ENCODE measurements around the gene HNRNPC. TPM values are rescaled to one million over a fixed set of nuclear protein-coding genes. Genes with fewer than 3 reads are reported as not detected.
"Not testable (repeated sequence)": the region's sequence is repeated elsewhere in the genome, so short reads cannot be mapped to it uniquely, and the experiment has no call there.

Gene HNRNPC
- total RNA-seq, 1 donor from 2014 or later: 424 TPM

- no peaks in the 10 kb centered on the region for H3K36me3 Mint-ChIP-seq (ENCODE audit: unreplicated experiment)
- DNase-seq (ENCODE audit: extremely low spot score, unreplicated experiment): no peak
- peaks cover 48% of the 10 kb centered on the region for H3K27me3 Mint-ChIP-seq (ENCODE audit: unreplicated experiment)
- TF ChIP-seq, protein P1, sequence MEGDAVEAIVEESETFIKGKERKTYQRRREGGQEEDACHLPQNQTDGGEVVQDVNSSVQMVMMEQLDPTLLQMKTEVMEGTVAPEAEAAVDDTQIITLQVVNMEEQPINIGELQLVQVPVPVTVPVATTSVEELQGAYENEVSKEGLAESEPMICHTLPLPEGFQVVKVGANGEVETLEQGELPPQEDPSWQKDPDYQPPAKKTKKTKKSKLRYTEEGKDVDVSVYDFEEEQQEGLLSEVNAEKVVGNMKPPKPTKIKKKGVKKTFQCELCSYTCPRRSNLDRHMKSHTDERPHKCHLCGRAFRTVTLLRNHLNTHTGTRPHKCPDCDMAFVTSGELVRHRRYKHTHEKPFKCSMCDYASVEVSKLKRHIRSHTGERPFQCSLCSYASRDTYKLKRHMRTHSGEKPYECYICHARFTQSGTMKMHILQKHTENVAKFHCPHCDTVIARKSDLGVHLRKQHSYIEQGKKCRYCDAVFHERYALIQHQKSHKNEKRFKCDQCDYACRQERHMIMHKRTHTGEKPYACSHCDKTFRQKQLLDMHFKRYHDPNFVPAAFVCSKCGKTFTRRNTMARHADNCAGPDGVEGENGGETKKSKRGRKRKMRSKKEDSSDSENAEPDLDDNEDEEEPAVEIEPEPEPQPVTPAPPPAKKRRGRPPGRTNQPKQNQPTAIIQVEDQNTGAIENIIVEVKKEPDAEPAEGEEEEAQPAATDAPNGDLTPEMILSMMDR (IDR thresholded peaks at IDR 0.05): no peak
- H3K4me3 Mint-ChIP-seq (ENCODE audit: unreplicated experiment): no peak overlapping the region
- H3K27ac Mint-ChIP-seq (ENCODE audit: unreplicated experiment): no peak overlapping the region
- H3K9me3 Mint-ChIP-seq (ENCODE audit: unreplicated experiment): no peaks in the 10 kb centered on the region
- no peaks in the 10 kb centered on the region for H3K4me1 Mint-ChIP-seq (ENCODE audit: unreplicated experiment)
These were observed 33.0 kb upstream of the HNRNPC start for GRCh38 chr14:21302013-21302835.

DNA sequence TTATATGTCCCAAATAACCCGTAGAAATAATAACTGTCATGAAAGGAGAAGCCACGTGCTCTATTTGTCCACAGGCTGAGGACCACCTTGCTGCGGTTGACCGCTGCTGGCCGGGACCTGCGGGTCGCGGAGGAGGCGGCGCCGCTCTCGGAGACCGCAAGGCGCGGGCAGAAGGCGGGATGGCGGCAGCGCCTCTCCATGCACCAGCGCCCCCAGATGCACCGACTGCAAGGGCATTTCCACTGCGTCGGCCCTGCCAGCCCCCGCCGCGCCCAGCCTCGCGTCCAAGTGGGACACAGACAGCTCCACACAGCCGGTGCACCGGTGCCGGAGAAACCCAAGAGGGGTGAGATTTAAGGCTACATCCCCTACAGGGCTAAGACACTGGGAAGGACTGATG, 31.6 kb upstream of the HNRNPC start:
- TF ChIP-seq, protein P1 (IDR thresholded peaks at IDR 0.05): no peak
- no peaks in the 10 kb centered on the region for H3K36me3 Mint-ChIP-seq (ENCODE audit: unreplicated experiment)
- DNase-seq (ENCODE audit: extremely low spot score, unreplicated experiment): no peak
- no peak overlapping the region for H3K27ac Mint-ChIP-seq (ENCODE audit: unreplicated experiment)
- H3K27me3 Mint-ChIP-seq (ENCODE audit: unreplicated experiment): peaks cover 44% of the 10 kb centered on the region
- peak overlapping the region; percentile 47 for H3K4me3 Mint-ChIP-seq (ENCODE audit: unreplicated experiment)
- no peaks in the 10 kb centered on the region for H3K9me3 Mint-ChIP-seq (ENCODE audit: unreplicated experiment)
- no peaks in the 10 kb centered on the region for H3K4me1 Mint-ChIP-seq (ENCODE audit: unreplicated experiment)

DNA sequence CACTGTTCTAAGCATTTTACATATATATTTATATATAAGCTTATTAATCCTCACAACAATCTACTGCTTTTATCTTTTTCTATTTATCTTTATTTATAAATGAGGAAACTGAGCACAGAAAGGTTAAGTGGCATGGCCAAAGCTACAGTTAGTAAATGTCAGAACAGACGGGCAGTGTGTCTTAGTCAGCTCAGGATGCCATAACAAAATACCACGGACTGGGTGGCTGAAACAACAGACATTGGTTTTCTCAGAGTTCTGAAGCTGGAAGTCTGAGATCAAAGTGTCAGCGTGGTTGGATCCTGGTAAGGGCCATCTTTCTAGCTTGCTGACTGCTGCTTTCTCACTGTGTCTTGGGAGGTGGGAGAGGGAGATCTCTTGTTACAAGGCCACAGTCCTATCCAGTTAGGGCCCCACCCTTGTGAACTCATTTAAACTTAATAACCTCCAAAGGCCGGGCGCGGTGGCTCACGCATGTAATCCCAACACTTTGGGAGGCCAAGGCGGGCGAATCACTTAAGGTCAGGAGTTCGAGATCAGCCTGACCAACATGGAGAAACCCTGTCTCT, 30.4 kb upstream of the HNRNPC start:
- Mint-ChIP-seq H3K4me1 (ENCODE audit: unreplicated experiment) (no peaks in the 10 kb centered on the region), H3K27ac (ENCODE audit: unreplicated experiment) (no peak overlapping the region), H3K27me3 (ENCODE audit: unreplicated experiment) (peaks cover 39% of the 10 kb centered on the region), H3K4me3 (ENCODE audit: unreplicated experiment) (no peak overlapping the region), H3K36me3 (ENCODE audit: unreplicated experiment) (no peaks in the 10 kb centered on the region), H3K9me3 (ENCODE audit: unreplicated experiment) (no peaks in the 10 kb centered on the region)
- TF ChIP-seq, protein P1 (IDR thresholded peaks at IDR 0.05): no peak
- no peak for DNase-seq (ENCODE audit: extremely low spot score, unreplicated experiment)

- peaks cover 38% of the 10 kb centered on the region for H3K27me3 Mint-ChIP-seq (ENCODE audit: unreplicated experiment)
- H3K27ac Mint-ChIP-seq (ENCODE audit: unreplicated experiment): no peak overlapping the region
- no peaks in the 10 kb centered on the region for H3K36me3 Mint-ChIP-seq (ENCODE audit: unreplicated experiment)
- no peaks in the 10 kb centered on the region for H3K4me1 Mint-ChIP-seq (ENCODE audit: unreplicated experiment)
- TF ChIP-seq, protein P1 (IDR thresholded peaks at IDR 0.05): no peak
- no peaks in the 10 kb centered on the region for H3K9me3 Mint-ChIP-seq (ENCODE audit: unreplicated experiment)
- H3K4me3 Mint-ChIP-seq (ENCODE audit: unreplicated experiment): no peak overlapping the region
- DNase-seq (ENCODE audit: extremely low spot score, unreplicated experiment): no peak
These were observed 29.1 kb upstream of the HNRNPC start for GRCh38 chr14:21298358-21298757.

- DNase-seq (ENCODE audit: extremely low spot score, unreplicated experiment); H3K4me1 Mint-ChIP-seq (ENCODE audit: unreplicated experiment); H3K9me3 Mint-ChIP-seq (ENCODE audit: unreplicated experiment); H3K36me3 Mint-ChIP-seq (ENCODE audit: unreplicated experiment); H3K27ac Mint-ChIP-seq (ENCODE audit: unreplicated experiment); H3K4me3 Mint-ChIP-seq (ENCODE audit: unreplicated experiment): not testable (repeated sequence)
- peaks cover 10% of the 10 kb centered on the region for H3K27me3 Mint-ChIP-seq (ENCODE audit: unreplicated experiment)
These were observed 24.8 kb upstream of the HNRNPC start for GRCh38 chr14:21294026-21294425.
